Measurements from ENCODE around the gene CHRFAM7A.
"Not testable (repeated sequence)": the region's sequence is repeated elsewhere in the genome, so short reads cannot be mapped to it uniquely, and the experiment has no call there.

Gene CHRFAM7A

GRCh38 chr15:30392766-30393663, at the start of gene CHRFAM7A:
CHRFAM7A (minus strand) TSS chr15:30393540; CDS start chr15:30383351, 10,189 bp downstream.
- peak within 1 kb of the TSS in 2 of 7 experiments; percentile 23 to 30 for H3K4me3 ChIP-seq
- not testable (repeated sequence) for H3K27ac ChIP-seq

DNA sequence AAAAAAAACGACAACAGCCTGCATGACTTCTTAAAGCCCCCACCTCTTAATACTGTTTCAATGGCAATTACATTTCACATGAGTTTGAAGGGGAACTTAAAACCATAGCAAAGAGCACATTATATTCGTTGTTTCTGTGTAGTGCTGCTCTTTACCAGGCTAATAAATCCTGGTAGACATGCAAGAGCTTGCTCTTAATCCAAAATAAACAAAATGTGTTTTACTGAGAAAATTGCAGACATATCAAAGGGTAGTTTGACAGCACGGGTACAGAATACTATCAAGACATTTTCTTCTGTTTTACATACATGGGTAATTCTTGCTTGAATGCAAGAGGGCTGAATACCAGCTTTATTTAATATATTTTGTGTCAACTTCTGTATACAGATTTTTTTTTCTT, 45.0 kb upstream of the CHRFAM7A start:
- H3K4me3 ChIP-seq, H3K27ac ChIP-seq: not testable (repeated sequence)

GRCh38 chr15:30435878-30436277, 42.5 kb upstream of the CHRFAM7A start:
- H3K27ac ChIP-seq, H3K4me3 ChIP-seq: not testable (repeated sequence)

GRCh38 chr15:30420723-30421122, 27.4 kb upstream of the CHRFAM7A start:
- H3K27ac ChIP-seq, H3K4me3 ChIP-seq: not testable (repeated sequence)

DNA sequence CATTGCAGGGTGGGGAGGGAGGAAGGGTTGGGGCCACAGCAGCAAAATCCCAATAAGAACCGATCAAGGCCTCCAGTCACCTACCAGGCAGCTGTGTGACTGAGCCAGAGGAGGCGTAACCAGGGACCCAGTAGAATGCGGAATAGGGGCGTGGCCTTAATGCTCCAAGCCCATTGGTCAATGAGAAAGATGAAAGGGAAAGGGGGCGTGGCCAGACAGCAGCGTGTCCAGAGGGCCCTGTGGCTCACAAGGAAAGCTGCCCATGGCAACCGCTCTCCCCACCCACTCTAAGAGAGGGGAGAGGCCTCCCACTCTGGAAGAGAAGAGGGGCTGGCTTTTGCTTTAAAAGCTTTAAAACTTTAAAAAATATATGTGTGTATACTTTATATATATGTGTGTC, 20.8 kb upstream of the CHRFAM7A start, which contains the start of gene GOLGA8R:
Gene GOLGA8R (minus strand): TSS at position 101 of the 400 bp plus-strand sequence. CDS start 98 bp downstream, at position 3.
- not testable (repeated sequence) for H3K27ac ChIP-seq, H3K4me3 ChIP-seq

DNA sequence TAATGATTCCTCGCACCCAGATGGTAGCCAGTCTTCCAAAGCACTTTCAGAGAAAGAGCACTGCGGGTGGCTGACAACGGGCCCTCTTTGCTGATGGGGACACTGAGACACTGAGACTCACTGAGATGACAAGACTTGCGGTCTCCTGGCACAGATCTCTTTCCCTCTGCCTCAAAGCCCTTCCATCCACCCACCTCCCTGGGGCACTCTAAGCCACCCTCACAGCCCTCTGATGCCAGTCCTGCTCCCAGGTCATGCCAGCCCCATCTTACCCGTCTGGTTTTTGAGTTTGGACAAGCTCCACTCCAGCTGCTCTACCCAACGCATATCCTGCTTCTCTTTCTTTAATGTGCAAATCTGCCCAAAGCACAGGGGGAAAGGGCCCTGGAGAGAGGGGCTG, 14.3 kb upstream of the CHRFAM7A start:
- not testable (repeated sequence) for H3K27ac ChIP-seq, H3K4me3 ChIP-seq

DNA sequence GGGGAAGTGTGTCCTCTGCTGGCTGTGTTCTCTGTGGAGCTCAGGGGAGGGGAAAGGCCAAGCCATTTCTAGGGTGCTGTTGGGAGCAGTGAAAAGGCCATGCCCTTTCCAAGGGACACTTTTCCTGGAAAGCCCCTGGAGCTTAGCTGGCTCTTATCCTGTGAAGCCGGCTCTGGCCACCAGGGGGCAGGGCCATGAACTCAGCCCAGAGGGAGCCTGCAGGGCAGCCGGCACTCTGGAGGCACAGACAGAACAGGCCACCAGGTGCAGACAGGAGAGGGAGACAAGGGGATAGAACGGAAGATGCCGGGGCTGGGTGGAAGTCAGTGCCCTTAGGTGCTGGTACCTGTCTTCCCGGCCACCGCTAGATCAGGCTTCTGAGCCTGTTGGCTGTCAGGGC, 5.6 kb upstream of the CHRFAM7A start:
- H3K27ac ChIP-seq, H3K4me3 ChIP-seq: not testable (repeated sequence)

DNA sequence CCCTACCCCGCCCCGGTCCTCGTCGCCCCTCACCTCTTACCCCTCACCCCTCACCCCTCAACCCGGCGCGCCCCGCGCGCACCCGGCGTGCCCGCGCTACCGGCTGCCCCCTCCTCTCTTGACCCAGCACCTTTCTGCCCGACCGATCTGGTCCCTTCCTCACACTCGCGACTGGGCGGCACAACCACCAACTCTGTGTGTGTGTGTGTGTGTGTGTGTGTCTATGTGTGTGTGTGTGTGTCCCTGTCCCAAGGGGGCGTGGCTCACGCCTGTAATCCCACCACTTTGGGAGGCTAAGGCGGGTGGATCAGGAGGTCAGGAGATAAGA, 288 bp upstream of the CHRFAM7A start:
- not testable (repeated sequence) for H3K27ac ChIP-seq, H3K4me3 ChIP-seq

DNA sequence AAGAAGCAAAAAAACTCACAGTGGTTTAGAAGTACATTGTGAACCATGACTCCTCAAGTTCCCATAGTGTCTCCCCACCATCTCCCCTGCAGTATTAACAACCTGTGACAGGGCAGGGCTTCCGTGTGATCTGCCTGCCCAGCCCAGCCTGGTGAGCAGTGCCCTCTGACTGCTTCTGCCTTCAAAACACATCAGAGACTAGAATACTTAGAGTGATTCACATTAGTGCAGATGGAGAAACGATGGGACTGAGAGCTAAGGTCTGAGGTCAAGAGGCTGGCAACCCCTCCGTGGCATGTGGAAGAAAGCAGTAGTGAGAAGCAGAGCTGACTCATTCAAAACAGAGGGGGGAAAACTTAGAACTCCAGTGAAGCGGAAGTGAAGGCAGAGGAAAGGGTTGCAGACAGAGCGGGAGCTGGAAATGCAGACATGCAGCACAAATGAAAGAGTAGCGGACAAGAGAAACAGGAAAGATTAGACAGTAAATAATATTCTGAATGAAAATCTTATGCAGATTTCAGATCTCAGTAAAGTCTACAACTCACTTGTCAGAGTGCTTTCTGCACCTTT, 6.9 kb downstream of the CHRFAM7A start:
- not testable (repeated sequence) for H3K27ac ChIP-seq, H3K4me3 ChIP-seq

DNA sequence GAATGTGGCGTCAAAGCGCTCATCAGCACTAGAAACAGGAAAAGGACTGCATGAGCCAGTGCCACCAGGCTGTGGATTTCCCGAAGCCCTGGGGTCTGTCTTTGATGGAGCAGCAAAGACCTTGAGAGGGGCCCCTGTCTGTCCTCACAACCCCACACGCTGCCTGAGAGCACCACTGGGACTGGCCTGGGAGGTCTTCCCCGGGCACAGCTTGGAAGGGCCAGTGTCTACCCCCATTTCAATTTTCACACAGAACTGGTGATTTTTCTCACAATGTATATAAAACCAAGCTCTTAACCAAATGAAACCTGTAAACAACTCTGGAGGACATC, 16.3 kb downstream of the CHRFAM7A start:
- H3K27ac ChIP-seq, H3K4me3 ChIP-seq: not testable (repeated sequence)

DNA sequence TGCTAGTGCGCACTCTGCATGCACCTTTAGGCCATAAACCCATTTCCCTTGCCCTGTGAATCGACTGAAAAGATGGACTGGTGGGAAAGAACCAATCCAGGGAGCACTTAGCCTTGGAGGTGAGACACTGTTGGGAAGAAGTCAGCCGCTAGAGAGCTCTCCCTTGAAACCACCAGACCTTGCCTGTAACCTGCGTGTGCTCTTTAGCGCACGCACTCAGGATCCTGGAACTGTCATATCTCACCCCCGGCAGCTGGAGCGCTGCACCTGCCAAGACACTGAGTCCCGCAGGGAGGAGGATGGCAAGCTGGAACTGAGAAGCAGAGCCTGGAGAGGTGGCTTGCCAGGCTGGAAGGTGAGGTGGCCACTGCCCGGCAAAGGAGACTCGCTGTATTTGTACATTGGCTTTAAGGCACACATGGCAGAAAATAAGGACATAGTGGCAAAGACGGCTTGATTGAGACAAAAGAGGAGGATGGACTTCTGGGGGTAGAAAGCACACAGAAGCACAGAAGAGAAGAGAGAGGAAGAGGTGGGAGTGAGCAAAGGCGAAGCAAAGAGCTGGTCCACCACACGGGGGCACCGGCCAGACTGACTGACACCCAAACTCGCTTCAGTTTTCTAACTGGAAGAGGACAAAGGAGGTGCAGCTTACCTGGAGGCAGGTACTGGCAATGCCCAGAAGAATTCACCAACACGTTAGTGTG, 16.8 kb downstream of the CHRFAM7A start:
- H3K27ac ChIP-seq, H3K4me3 ChIP-seq: not testable (repeated sequence)

GRCh38 chr15:30375872-30376271, 17.5 kb downstream of the CHRFAM7A start:
- H3K27ac ChIP-seq, H3K4me3 ChIP-seq: not testable (repeated sequence)

DNA sequence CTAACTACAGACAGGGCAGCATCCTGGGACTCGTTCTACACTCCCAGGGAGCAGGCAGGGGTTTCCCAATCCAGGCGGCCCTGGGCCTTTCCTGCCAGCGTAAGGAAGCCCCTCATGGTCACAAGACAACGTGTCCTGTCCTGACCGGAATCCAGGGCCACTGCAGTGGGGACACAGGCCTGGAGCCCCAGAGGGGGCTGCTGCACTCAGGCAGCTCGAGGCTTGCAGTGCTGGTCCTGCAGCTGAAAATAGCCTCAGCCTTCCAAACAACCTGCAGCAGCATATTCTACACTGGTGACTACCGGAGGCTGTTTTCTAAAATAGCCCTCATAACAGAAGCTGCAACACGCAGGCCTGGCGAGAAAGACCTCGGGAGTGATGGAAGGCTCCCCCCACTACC, 18.5 kb downstream of the CHRFAM7A start:
- not testable (repeated sequence) for H3K4me3 ChIP-seq, H3K27ac ChIP-seq

GRCh38 chr15:30368271-30368670, 25.1 kb downstream of the CHRFAM7A start:
- not testable (repeated sequence) for H3K4me3 ChIP-seq, H3K27ac ChIP-seq

DNA sequence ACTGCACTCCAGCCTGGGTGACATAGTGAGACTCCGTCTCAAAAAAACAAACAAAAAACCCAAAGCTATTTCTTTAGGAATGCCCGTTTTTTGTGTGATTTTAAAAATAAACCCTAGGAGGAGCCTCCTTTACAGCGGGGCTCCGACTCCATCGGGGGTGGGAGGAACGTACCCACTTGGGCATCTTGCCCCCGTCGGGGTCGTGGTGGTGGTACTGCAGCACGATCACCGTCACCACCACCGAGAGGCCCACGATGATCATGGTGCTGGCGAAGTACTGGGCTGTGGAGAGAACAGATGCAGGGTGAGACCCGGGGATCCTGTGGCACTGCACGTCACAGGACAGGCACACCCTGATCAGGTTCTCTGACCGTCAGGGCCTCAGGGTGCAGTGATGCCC, 26.1 kb downstream of the CHRFAM7A start:
- not testable (repeated sequence) for H3K4me3 ChIP-seq, H3K27ac ChIP-seq

GRCh38 chr15:30361404-30361803, 31.9 kb downstream of the CHRFAM7A start:
- H3K27ac ChIP-seq, H3K4me3 ChIP-seq: not testable (repeated sequence)

GRCh38 chr15:30360990-30361389, 32.4 kb downstream of the CHRFAM7A start:
- H3K4me3 ChIP-seq, H3K27ac ChIP-seq: not testable (repeated sequence)

GRCh38 chr15:30355043-30355442, 38.3 kb downstream of the CHRFAM7A start:
- not testable (repeated sequence) for H3K4me3 ChIP-seq, H3K27ac ChIP-seq

DNA sequence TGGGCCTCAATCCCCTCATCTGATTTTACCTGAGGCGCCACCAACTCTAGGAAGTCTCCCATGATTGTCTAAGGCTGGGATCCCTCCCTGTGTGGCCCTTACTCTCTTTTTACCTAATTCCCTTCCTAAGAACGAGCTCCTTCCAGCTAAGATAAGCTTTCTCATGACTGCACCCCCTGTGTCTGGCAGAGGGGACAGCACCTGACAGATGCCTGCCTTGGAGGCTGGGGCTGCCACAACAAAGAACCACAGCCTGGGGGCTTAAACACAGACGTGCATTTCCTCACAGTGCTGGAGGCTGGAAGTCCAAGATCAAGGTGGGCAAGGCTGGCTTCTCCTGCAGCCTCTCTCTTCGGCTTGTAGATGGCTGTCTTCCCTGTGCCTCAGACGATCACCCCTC, 43.5 kb downstream of the CHRFAM7A start:
- H3K27ac ChIP-seq, H3K4me3 ChIP-seq: not testable (repeated sequence)

DNA sequence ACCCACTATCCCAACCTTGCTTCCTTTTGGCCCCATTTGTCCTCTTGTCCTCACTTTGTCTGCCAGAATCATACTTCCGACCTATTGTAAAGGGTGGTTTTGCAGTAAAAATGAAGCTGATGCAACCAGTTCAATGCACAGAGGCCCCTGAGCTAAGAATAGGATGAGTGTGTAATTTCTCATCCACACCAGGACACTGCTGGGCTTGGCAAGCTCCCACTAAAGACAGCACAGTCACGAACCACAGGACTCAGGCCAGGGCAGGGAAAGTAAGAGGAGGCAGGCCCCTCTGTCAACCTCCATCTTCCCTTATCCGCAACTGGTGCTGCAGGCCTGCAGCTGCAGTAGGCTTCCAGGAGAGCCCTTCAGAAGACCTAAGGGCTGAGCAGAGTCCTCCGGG, 56.8 kb downstream of the CHRFAM7A start:
- not testable (repeated sequence) for H3K4me3 ChIP-seq, H3K27ac ChIP-seq

DNA sequence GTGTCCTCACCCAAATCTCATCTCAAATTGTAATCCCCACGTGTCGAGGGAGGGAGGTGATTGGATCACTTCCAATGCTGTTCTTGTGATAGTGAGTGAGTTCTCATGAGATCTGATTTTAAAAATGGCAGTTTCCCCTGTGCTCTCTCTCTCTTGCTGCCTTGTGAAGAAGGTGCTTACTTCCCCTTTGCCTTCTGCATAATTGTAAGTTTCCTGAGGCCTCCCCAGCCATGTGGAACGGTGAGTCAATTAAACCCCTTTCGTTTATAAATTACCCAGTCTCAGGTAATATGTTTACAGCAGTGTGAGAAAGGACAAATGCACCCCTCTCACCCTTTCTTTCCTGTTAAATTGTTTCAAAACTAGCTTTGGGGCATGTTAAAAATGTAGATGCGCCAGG, 59.2 kb downstream of the CHRFAM7A start:
- not testable (repeated sequence) for H3K4me3 ChIP-seq, H3K27ac ChIP-seq

Data from skin epidermis (tissue), 12 donors.